Thyroid gland (tissue), 4 donors: Measurements from ENCODE around the gene TMEM43. TPM values are rescaled to one million over a fixed set of nuclear protein-coding genes. Genes with fewer than 3 reads are reported as not detected.
A peak's percentile ranks its signal among the peaks of the same experiment; 100 is the strongest.

Experiments used
- DNase-seq, 2 donors: peaks; one replicate each; pipeline ENCODE4 v3.0.0-alpha.2; 2019
- H3K27ac ChIP-seq, 3 donors: fragments of 200-600 bp; sonication (generic); 1 replicate in 2 of 3; 2 replicates in 1 of 3; pipeline ENCODE4 v1.5.1; 2016 to 2019; ENCODE audit warnings: mild to moderate bottlenecking in 1 of 3, moderate library complexity in 1 of 3
- H3K27me3 ChIP-seq: fragments of 200-600 bp; sonication (generic); one replicate; pipeline ENCODE4 v1.5.1; 2019
- H3K36me3 ChIP-seq, 2 donors: fragments of 200-600 bp; sonication (generic); one replicate each; pipeline ENCODE4 v1.5.1; 2016 to 2019
- H3K4me1 ChIP-seq, 2 donors: fragments of 200-600 bp; sonication (generic); one replicate each; pipeline ENCODE4 v1.5.1; 2017 to 2019
- H3K4me3 ChIP-seq, 3 donors: fragments of 200-600 bp; sonication (generic); replicated peaks in 1 of 3; 1 replicate in 2 of 3; 2 replicates in 1 of 3; pipeline ENCODE4 v1.5.1; 2016; ENCODE audit warnings: mild to moderate bottlenecking in 1 of 3
- H3K9me3 ChIP-seq: fragments of 200-600 bp; sonication (generic); one replicate; pipeline ENCODE4 v1.5.1; 2017
- CTCF ChIP-seq, 6 experiments: fragments of 200-600 bp in 3 of 6; fragments of 450-650 bp in 3 of 6; sonication (generic) in 3 of 6; IDR thresholded peaks; one replicate each; pipeline ENCODE4 v1.5.1; 2016 to 2019; ENCODE audit warnings: antibody characterized with exemption in 6 of 6, mild to moderate bottlenecking in 2 of 6, inconsistent platforms in 1 of 6, moderate library complexity in 1 of 6
- POLR2A ChIP-seq, 2 donors: fragments of 450-650 bp; IDR thresholded peaks; one replicate each; pipeline ENCODE4 v1.6.1; 2017; ENCODE audit warnings: antibody characterized with exemption in 2 of 2, mild to moderate bottlenecking in 2 of 2, moderate library complexity in 1 of 2
- WGBS, 2 donors: methylation state at CpG; one replicate each; pipeline ENCODE4 v1.1.5; 2017; 5-methylcytosine and 5-hydroxymethylcytosine counted together
- intact Hi-C: fragments of 100-400 bp; cut with DNase I; formaldehyde crosslinking; loops from one replicate; pipeline ENCODE4 v1.15.1; 2023
- total RNA-seq, 4 donors: library from RNA; depleted of rRNA; stranded (reverse); fragments of >200 nt; gene quantifications; one replicate each; pipeline ENCODE4 v1.2.3, GENCODE V29; 2016

TMEM43 gene
- total RNA-seq, 4 donors from 2014 or later = 69.6 to 109 (median 90.3) TPM

GRCh38 chr3:14110699-14111098 is 14.2 kb upstream of the TMEM43 start:
- 88 to 97% methylated on average over 4 of the region's 4 CpGs for WGBS, 2 donors
- Histone ChIP-seq H3K27me3 (no peaks in the 10 kb centered on the region), H3K9me3 (no peaks in the 10 kb centered on the region), H3K27ac (no peak overlapping the region), H3K4me1 (no peaks in the 10 kb centered on the region), H3K36me3 (peaks cover 19% of the 10 kb centered on the region in 2 donors), H3K4me3 (no peak overlapping the region)
- no peak for DNase-seq
- intact Hi-C loops = no loop called here
- TF ChIP-seq POLR2A (IDR thresholded peaks at IDR 0.05) = no peak
- no peak for TF ChIP-seq CTCF (IDR thresholded peaks at IDR 0.05)

GRCh38 chr3:14113965-14114635 is 10.8 kb upstream of the TMEM43 start:
- 97 to 98% methylated on average over 7 of the region's 7 CpGs for WGBS, 2 donors
- peak; percentile 24 to 25 for DNase-seq
- H3K4me3 ChIP-seq = no peak overlapping the region
- H3K4me1 ChIP-seq = peaks cover 0 to 5% of the 10 kb centered on the region in 2 donors
- no peaks in the 10 kb centered on the region for H3K27me3 ChIP-seq
- H3K9me3 ChIP-seq = no peaks in the 10 kb centered on the region
- no peak overlapping the region for H3K27ac ChIP-seq
- intact Hi-C loops = no loop called here
- H3K36me3 ChIP-seq = peaks cover 19 to 24% of the 10 kb centered on the region in 2 donors
- TF ChIP-seq POLR2A (IDR thresholded peaks at IDR 0.05) = no peak
- TF ChIP-seq CTCF (IDR thresholded peaks at IDR 0.05) = peak in 2 of 6 experiments; percentile 15 to 24

- H3K27me3 ChIP-seq = no peaks in the 10 kb centered on the region
- H3K36me3 ChIP-seq = peaks cover 15 to 24% of the 10 kb centered on the region in 2 donors
- TF ChIP-seq CTCF (IDR thresholded peaks at IDR 0.05) (no peak), POLR2A (IDR thresholded peaks at IDR 0.05) (no peak)
- no peaks in the 10 kb centered on the region for H3K9me3 ChIP-seq
- DNase-seq = no peak
- H3K4me1 ChIP-seq = peaks cover 0 to 5% of the 10 kb centered on the region in 2 donors
- no peak overlapping the region for H3K27ac ChIP-seq
- WGBS, 2 donors = 91% methylated on average over 10 of the region's 10 CpGs
- intact Hi-C loops = no loop called here
- H3K4me3 ChIP-seq = no peak overlapping the region
These were observed 7.1 kb upstream of the TMEM43 start for GRCh38 chr3:14117468-14118399.

GRCh38 chr3:14118400-14119381 is 6.2 kb upstream of the TMEM43 start:
- Histone ChIP-seq H3K4me1 (peaks cover 8 to 12% of the 10 kb centered on the region in 2 donors), H3K36me3 (peaks cover 15 to 17% of the 10 kb centered on the region in 2 donors), H3K27ac (no peak overlapping the region), H3K27me3 (no peaks in the 10 kb centered on the region), H3K9me3 (no peaks in the 10 kb centered on the region), H3K4me3 (no peak overlapping the region)
- no peak for TF ChIP-seq CTCF (IDR thresholded peaks at IDR 0.05)
- TF ChIP-seq POLR2A (IDR thresholded peaks at IDR 0.05) = no peak
- 64 to 79% methylated on average over 13 of the region's 13 CpGs for WGBS, 2 donors
- peak in 1 of 2 donors; percentile 21 for DNase-seq
- intact Hi-C loops = no loop called here
